Measurements from ENCODE around the gene DEPP1. TPM values are rescaled to one million over a fixed set of nuclear protein-coding genes. Genes with fewer than 3 reads are reported as not detected.

DEPP1 gene
- total and polyA plus RNA-seq, 10 of the 15 experiments (the other 5 are each of a cell fraction or from before 2014, with no cell fraction given): 1.7 to 12.1 (median 7.3) TPM

- TF ChIP-seq, protein P1, sequence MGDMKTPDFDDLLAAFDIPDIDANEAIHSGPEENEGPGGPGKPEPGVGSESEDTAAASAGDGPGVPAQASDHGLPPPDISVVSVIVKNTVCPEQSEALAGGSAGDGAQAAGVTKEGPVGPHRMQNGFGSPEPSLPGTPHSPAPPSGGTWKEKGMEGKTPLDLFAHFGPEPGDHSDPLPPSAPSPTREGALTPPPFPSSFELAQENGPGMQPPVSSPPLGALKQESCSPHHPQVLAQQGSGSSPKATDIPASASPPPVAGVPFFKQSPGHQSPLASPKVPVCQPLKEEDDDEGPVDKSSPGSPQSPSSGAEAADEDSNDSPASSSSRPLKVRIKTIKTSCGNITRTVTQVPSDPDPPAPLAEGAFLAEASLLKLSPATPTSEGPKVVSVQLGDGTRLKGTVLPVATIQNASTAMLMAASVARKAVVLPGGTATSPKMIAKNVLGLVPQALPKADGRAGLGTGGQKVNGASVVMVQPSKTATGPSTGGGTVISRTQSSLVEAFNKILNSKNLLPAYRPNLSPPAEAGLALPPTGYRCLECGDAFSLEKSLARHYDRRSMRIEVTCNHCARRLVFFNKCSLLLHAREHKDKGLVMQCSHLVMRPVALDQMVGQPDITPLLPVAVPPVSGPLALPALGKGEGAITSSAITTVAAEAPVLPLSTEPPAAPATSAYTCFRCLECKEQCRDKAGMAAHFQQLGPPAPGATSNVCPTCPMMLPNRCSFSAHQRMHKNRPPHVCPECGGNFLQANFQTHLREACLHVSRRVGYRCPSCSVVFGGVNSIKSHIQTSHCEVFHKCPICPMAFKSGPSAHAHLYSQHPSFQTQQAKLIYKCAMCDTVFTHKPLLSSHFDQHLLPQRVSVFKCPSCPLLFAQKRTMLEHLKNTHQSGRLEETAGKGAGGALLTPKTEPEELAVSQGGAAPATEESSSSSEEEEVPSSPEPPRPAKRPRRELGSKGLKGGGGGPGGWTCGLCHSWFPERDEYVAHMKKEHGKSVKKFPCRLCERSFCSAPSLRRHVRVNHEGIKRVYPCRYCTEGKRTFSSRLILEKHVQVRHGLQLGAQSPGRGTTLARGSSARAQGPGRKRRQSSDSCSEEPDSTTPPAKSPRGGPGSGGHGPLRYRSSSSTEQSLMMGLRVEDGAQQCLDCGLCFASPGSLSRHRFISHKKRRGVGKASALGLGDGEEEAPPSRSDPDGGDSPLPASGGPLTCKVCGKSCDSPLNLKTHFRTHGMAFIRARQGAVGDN (IDR thresholded peaks at IDR 0.05): no peak
- TF ChIP-seq, protein P2, sequence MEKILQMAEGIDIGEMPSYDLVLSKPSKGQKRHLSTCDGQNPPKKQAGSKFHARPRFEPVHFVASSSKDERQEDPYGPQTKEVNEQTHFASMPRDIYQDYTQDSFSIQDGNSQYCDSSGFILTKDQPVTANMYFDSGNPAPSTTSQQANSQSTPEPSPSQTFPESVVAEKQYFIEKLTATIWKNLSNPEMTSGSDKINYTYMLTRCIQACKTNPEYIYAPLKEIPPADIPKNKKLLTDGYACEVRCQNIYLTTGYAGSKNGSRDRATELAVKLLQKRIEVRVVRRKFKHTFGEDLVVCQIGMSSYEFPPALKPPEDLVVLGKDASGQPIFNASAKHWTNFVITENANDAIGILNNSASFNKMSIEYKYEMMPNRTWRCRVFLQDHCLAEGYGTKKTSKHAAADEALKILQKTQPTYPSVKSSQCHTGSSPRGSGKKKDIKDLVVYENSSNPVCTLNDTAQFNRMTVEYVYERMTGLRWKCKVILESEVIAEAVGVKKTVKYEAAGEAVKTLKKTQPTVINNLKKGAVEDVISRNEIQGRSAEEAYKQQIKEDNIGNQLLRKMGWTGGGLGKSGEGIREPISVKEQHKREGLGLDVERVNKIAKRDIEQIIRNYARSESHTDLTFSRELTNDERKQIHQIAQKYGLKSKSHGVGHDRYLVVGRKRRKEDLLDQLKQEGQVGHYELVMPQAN (conservative IDR thresholded peaks at IDR 0.05): no peak
- TF ChIP-seq SPI1 (IDR thresholded peaks at IDR 0.05; ENCODE audit: borderline replicate concordance, insufficient read depth, low read depth, low read length) (no peak), IRF3 (IDR thresholded peaks at IDR 0.05) (no peak), BACH1 (IDR thresholded peaks at IDR 0.05; ENCODE audit: borderline replicate concordance) (no peak), NFYB (IDR thresholded peaks at IDR 0.05; ENCODE audit: insufficient read depth, low read depth, low read length) (no peak), ASH2L (IDR thresholded peaks at IDR 0.05; ENCODE audit: borderline replicate concordance, low read depth) (no peak), FOS (IDR thresholded peaks at IDR 0.05; ENCODE audit: borderline replicate concordance, extremely low read depth, insufficient read length) (no peak), TCF3 (IDR thresholded peaks at IDR 0.05; ENCODE audit: borderline replicate concordance, insufficient read depth, low read depth, low read length) (no peak), NFIC (IDR thresholded peaks at IDR 0.05; ENCODE audit: low read depth, low read length) (no peak)
These were observed 3.9 kb upstream of the DEPP1 start (continued) for GRCh38 chr10:44982496-44982895.
